KMS-11 (cell line): ENCODE measurements around the gene NELL2.

Experiments used
- H2AFZ ChIP-seq: fragments of 200-600 bp; sonication (generic); 2 replicates; pipeline ENCODE4 v1.6.1; 2016; ENCODE audit warnings: antibody characterized with exemption, mixed run types, low read depth
- H3K27ac ChIP-seq: fragments of 200-600 bp; sonication (generic); 2 replicates; pipeline ENCODE4 v1.6.1; 2016; ENCODE audit warnings: mild to moderate bottlenecking, mixed run types
- H3K27me3 ChIP-seq: fragments of 200-600 bp; sonication (generic); 2 replicates; pipeline ENCODE4 v1.6.1; 2017; ENCODE audit warnings: mild to moderate bottlenecking, low read depth, mixed run types, moderate library complexity; ENCODE audit not compliant: insufficient read depth
- H3K36me3 ChIP-seq: fragments of 200-600 bp; sonication (generic); 2 replicates; pipeline ENCODE4 v1.6.1; 2017; ENCODE audit warnings: mild to moderate bottlenecking, mixed run types; ENCODE audit not compliant: insufficient read depth
- H3K4me1 ChIP-seq: fragments of 200-600 bp; sonication (generic); 2 replicates; pipeline ENCODE4 v1.6.1; 2016; ENCODE audit warnings: mild to moderate bottlenecking, low read depth, mixed run types; ENCODE audit not compliant: poor library complexity, severe bottlenecking
- H3K4me2 ChIP-seq: fragments of 200-600 bp; sonication (generic); 2 replicates; pipeline ENCODE4 v1.7.0; 2016; ENCODE audit warnings: mild to moderate bottlenecking, mixed run types
- H3K4me3 ChIP-seq: fragments of 200-600 bp; sonication (generic); IDR thresholded peaks from 2 replicates; pipeline ENCODE4 v1.6.1; 2017; ENCODE audit warnings: low read depth, low read length, mixed read lengths; ENCODE audit not compliant: insufficient read depth
- H3K79me2 ChIP-seq: fragments of 200-600 bp; sonication (generic); 2 replicates; pipeline ENCODE4 v1.6.1; 2016; ENCODE audit warnings: low read depth, mixed run types; ENCODE audit not compliant: insufficient read depth
- H3K9ac ChIP-seq: fragments of 200-600 bp; sonication (generic); 2 replicates; pipeline ENCODE4 v1.6.1; 2016; ENCODE audit warnings: mild to moderate bottlenecking, mixed run types
- H4K20me1 ChIP-seq: fragments of 200-600 bp; sonication (generic); 2 replicates; pipeline ENCODE4 v1.6.1; 2016; ENCODE audit warnings: mild to moderate bottlenecking, mixed run types; ENCODE audit not compliant: insufficient read depth
- TF ChIP-seq, protein P1 (sequence below): fragments of 200-600 bp; sonication (generic); conservative IDR thresholded peaks from 2 replicates; pipeline ENCODE4 v1.6.1; 2017; ENCODE audit warnings: low read depth, mild to moderate bottlenecking, antibody characterized with exemption, low read length, moderate library complexity, mixed read lengths

Gene NELL2

DNA sequence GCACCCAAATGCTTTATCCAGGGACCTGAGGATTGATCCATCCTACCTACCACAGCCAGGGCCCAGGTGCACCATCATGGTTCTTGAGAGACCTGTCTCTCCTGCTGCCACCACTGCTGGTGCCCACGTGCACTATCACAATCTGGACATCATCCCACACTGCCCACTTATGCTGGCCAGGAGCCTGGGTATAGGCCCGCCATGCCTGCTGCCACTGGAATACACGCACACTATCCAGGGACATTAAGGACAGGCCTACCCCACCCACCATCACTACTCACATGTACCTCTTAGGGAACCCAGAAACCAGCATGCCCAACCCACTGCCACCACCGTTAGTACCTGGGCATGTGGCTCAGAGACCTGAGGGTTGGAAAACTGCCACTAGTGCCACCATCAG is 207.7 kb downstream of the NELL2 start:
- no peak overlapping the region for H3K27ac ChIP-seq
- no peaks in the 10 kb centered on the region for H3K27me3 ChIP-seq
- no peaks in the 10 kb centered on the region for H3K79me2 ChIP-seq
- H3K36me3 ChIP-seq: no peaks in the 10 kb centered on the region
- TF ChIP-seq, protein P1, sequence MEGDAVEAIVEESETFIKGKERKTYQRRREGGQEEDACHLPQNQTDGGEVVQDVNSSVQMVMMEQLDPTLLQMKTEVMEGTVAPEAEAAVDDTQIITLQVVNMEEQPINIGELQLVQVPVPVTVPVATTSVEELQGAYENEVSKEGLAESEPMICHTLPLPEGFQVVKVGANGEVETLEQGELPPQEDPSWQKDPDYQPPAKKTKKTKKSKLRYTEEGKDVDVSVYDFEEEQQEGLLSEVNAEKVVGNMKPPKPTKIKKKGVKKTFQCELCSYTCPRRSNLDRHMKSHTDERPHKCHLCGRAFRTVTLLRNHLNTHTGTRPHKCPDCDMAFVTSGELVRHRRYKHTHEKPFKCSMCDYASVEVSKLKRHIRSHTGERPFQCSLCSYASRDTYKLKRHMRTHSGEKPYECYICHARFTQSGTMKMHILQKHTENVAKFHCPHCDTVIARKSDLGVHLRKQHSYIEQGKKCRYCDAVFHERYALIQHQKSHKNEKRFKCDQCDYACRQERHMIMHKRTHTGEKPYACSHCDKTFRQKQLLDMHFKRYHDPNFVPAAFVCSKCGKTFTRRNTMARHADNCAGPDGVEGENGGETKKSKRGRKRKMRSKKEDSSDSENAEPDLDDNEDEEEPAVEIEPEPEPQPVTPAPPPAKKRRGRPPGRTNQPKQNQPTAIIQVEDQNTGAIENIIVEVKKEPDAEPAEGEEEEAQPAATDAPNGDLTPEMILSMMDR: no peak
- no peak overlapping the region for H3K9ac ChIP-seq
- H3K4me2 ChIP-seq: no peak overlapping the region
- no peaks in the 10 kb centered on the region for H3K4me1 ChIP-seq
- H4K20me1 ChIP-seq: no peaks in the 10 kb centered on the region
- H2AFZ ChIP-seq: no peak overlapping the region
- H3K4me3 ChIP-seq: no peak overlapping the region

DNA sequence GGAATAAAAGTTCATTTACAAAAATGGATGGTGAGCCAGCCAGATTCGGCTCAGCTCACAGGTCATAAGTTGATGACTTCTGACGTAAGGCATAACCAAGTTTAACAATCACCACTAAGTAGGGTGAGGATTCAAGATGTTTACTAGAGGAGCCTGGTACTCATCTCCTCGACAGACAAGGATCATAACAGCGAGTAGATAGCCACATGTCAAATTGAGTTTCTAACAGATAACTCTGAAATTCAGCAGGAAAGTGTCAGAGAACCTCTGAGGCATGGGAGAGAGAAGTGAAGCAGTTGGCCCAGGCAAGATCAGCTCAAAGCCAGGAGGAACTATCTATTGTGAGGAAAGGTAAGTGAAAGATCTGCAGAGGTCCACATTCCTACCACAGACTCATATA is 208.7 kb downstream of the NELL2 start:
- H3K4me3 ChIP-seq: no peak overlapping the region
- H3K79me2 ChIP-seq: no peaks in the 10 kb centered on the region
- TF ChIP-seq, protein P1: no peak
- H3K36me3 ChIP-seq: no peaks in the 10 kb centered on the region
- H3K4me1 ChIP-seq: no peaks in the 10 kb centered on the region
- no peak overlapping the region for H3K4me2 ChIP-seq
- H4K20me1 ChIP-seq: no peaks in the 10 kb centered on the region
- H3K9ac ChIP-seq: no peak overlapping the region
- no peaks in the 10 kb centered on the region for H3K27me3 ChIP-seq
- H2AFZ ChIP-seq: no peak overlapping the region
- no peak overlapping the region for H3K27ac ChIP-seq

DNA sequence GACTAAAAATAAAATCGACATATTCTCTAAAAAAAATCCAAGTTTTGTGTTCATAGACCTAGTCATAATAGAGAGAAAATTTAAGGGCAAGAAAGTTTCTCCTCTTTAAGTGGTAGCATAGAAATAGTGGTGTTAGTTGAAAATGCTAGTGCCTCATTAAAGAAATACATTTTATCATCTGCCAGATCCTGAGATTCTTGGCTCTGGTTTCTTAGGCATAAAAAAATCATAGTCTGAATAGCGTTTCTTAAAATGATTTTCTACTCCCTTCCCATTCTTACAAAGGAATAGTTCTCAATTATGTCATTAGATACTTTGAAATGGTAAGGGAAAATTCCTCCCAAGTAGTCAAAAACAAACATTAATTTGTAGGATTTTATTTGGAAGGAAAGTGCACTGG is 212.8 kb downstream of the NELL2 start:
- TF ChIP-seq, protein P1: no peak
- H3K9ac ChIP-seq: no peak overlapping the region
- H3K36me3 ChIP-seq: no peaks in the 10 kb centered on the region
- H3K27me3 ChIP-seq: no peaks in the 10 kb centered on the region
- no peak overlapping the region for H3K27ac ChIP-seq
- no peak overlapping the region for H3K4me3 ChIP-seq
- H2AFZ ChIP-seq: no peak overlapping the region
- no peak overlapping the region for H3K4me2 ChIP-seq
- no peaks in the 10 kb centered on the region for H3K79me2 ChIP-seq
- no peaks in the 10 kb centered on the region for H3K4me1 ChIP-seq
- H4K20me1 ChIP-seq: no peaks in the 10 kb centered on the region

DNA sequence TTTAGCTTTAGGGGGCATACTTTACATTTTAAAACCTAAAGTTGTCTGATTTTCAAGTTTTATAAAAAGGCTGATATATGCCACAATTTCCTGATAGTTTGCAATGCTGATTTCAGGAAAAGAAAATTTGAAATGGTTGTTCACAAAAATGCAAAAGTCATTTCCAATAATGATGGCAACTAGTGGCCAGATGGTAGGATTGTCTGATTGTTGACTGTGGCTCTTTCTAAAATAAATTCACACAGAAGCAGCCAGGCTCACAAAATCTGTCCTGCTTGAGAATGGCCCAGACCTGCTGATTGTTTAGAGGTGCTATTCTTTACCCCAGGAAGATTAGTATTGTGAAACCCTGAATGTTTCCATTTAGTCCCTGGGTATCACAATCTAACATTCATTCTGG is 220.3 kb downstream of the NELL2 start:
- Histone ChIP-seq H3K27me3 (no peaks in the 10 kb centered on the region), H3K4me1 (no peaks in the 10 kb centered on the region), H3K36me3 (no peaks in the 10 kb centered on the region), H3K79me2 (no peaks in the 10 kb centered on the region), H3K4me3 (no peak overlapping the region), H3K4me2 (no peak overlapping the region), H4K20me1 (no peaks in the 10 kb centered on the region), H3K27ac (no peak overlapping the region), H2AFZ (no peak overlapping the region), H3K9ac (no peak overlapping the region)
- TF ChIP-seq, protein P1: no peak
